HAP-1 (cell line): ENCODE measurements around the gene CMAS.
"Not testable (repeated sequence)": the region's sequence is repeated elsewhere in the genome, so short reads cannot be mapped to it uniquely, and the experiment has no call there.

ENCODE experiments used
- DNase-seq, 2 experiments: peaks; one replicate each; pipeline ENCODE4 v3.0.0-alpha.2; 2016 to 2020; ENCODE audit warnings: low spot score in 2 of 2
- H3K27me3 ChIP-seq: fragments of 250-450 bp; sonication (Bioruptor Pico); 2 replicates; pipeline ENCODE4 v1.5.1; 2020; ENCODE audit warnings: low read depth, mild to moderate bottlenecking, moderate library complexity
- H3K36me3 ChIP-seq: fragments of 250-450 bp; sonication (Bioruptor Pico); replicated peaks from 2 replicates; pipeline ENCODE4 v1.5.1; 2020; ENCODE audit warnings: mild to moderate bottlenecking
- H3K4me1 ChIP-seq: fragments of 250-450 bp; sonication (Bioruptor Pico); 2 replicates; pipeline ENCODE4 v1.5.1; 2020; ENCODE audit warnings: mild to moderate bottlenecking
- H3K4me3 ChIP-seq: fragments of 250-450 bp; sonication (Bioruptor Pico); 2 replicates; pipeline ENCODE4 v1.5.1; 2020; ENCODE audit warnings: mild to moderate bottlenecking, moderate library complexity
- H3K9me3 ChIP-seq: fragments of 250-450 bp; sonication (Bioruptor Pico); 2 replicates; pipeline ENCODE4 v1.5.1; 2020; ENCODE audit warnings: mild to moderate bottlenecking, moderate library complexity
- in situ Hi-C: fragments of 300-500 bp; cut with MboI; formaldehyde crosslinking; loops from 3 replicates; pipeline ENCODE4 v1.14.3; 2020; ENCODE audit warnings: low sequenced_read_pairs, inconsistent platforms, mixed read lengths

CMAS gene

DNA sequence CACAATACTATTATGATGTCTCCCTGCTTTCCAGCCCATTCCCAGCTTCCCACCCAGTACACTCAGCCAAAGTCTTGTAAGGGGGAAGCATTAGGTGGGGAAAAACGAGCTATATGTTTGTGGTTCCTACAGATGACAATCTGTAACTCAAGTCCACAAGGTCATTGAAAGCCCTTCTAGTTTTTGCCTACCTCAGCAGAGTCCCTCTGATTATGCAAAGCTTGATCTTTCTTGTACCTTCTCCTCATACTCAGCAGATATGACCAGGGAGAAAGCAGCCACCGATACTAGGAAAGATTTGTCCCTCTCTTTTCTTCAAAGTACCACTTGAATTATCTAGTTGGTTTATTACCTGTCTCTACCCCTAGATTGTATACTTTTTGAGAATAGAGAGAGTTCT is 10.6 kb downstream of the CMAS start:
- Histone ChIP-seq H3K36me3 (peaks cover 34% of the 10 kb centered on the region), H3K4me1 (peaks cover 8% of the 10 kb centered on the region)

DNA sequence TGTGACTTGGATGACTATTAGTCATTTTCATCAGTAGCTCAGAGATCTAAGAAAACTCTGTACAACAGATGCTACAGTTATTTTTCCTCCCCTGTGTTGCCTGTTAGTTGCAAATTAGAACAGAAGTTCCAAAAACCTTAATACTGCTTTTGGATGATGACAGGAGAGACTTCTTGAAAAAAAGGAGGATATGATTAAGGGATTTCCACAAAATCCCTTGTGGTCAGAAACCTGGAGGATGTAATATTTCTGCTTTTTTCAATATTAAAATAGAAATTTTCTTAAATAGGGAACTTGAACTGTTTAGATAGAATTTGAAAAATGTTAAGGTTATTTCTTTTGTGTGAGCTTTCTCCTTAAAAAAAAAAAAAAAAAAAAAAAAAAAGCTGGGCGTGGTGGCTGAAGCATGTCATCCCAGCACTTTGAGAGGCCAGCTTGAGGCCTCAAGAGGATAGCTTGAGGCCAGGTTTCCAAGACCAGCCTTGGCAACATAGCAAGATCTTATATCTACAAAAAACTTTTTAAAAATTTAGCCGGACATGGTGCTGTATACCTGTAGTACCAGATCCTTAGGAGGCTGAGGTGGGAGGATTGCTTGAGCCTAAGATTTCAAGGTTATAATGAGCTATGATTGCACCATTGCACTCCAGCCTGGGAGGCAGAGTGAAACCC is 14.1 kb downstream of the CMAS start:
- no peak overlapping the region for H3K4me3 ChIP-seq
- peaks cover 40% of the 10 kb centered on the region for H3K36me3 ChIP-seq
- H3K4me1 ChIP-seq, result peaks cover 6% of the 10 kb centered on the region
- no peaks in the 10 kb centered on the region for H3K27me3 ChIP-seq
- in situ Hi-C loops, result no loop called here
- DNase-seq, result no peak
- no peaks in the 10 kb centered on the region for H3K9me3 ChIP-seq

More for the DNA sequence above, 10.6 kb downstream of the CMAS start:
- H3K9me3 ChIP-seq, result no peaks in the 10 kb centered on the region
- DNase-seq, result no peak
- no peak overlapping the region for H3K4me3 ChIP-seq
- in situ Hi-C loops, result no loop called here
- H3K27me3 ChIP-seq, result no peaks in the 10 kb centered on the region

DNA sequence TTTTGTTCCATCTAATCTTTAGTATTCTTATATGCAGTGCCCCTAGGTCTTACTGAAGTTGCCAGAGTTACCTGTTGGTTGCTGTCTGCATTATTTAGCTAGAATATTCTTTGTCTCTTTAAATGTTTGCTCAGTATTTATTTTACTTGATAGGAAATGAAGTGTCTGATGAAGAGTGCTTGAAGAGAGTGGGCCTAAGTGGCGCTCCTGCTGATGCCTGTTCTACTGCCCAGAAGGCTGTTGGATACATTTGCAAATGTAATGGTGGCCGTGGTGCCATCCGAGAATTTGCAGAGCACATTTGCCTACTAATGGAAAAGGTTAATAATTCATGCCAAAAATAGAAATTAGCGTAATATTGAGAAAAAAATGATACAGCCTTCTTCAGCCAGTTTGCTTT is 18.9 kb downstream of the CMAS start:
- Histone ChIP-seq H3K9me3 (no peaks in the 10 kb centered on the region), H3K36me3 (peaks cover 13% of the 10 kb centered on the region), H3K27me3 (no peaks in the 10 kb centered on the region), H3K4me3 (no peak overlapping the region), H3K4me1 (no peaks in the 10 kb centered on the region)
- DNase-seq, result no peak
- in situ Hi-C loops, result no loop called here

DNA sequence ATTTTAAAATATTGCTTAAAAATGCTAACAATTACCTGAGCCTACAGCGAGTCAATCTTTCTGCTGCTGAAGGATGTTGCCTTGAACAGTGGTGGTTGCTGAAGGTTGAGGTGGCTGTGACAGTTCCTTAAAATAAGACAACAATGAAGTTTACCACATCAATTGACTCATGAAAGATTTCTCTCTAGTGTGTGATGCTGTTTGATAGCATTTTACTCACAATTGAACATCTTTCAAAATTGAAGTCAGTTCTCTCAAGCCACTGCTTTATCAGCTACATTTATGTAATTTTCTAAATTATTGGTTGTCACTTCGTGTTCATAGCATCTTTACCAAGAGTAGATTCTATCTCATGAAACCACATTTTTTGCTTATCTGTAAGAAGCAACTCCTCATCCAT is 20.3 kb downstream of the CMAS start:
- in situ Hi-C loops, result no loop called here
- no peaks in the 10 kb centered on the region for H3K4me1 ChIP-seq
- no peak overlapping the region for H3K4me3 ChIP-seq
- H3K9me3 ChIP-seq, result no peaks in the 10 kb centered on the region
- no peak for DNase-seq
- peaks cover 6% of the 10 kb centered on the region for H3K36me3 ChIP-seq
- H3K27me3 ChIP-seq, result no peaks in the 10 kb centered on the region

DNA sequence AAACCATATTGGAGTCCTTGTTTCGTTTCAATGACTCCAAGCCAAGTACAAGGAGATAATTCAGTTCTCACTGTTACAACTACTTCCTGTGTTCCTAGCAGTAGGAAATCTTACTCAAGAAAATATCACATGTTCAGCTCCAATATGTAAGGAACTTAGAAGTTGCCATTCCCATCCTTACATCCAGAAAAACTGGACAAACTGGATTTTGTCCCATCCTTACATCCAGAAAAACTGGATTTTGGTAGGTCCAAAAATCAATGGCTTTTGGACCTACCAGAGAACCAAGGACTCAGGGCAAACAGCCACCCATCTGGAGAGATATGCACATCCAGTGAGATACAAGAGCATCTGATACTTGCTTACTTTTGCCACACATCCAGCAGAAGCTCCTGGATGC is 23.8 kb downstream of the CMAS start:
- Histone ChIP-seq H3K27me3 (no peaks in the 10 kb centered on the region; the same call in 1 of the 2 replicates), H3K4me3 (no peak overlapping the region), H3K4me1 (no peaks in the 10 kb centered on the region), H3K36me3 (no peaks in the 10 kb centered on the region), H3K9me3 (no peaks in the 10 kb centered on the region)
- DNase-seq, result no peak
- in situ Hi-C loops, result no loop called here

DNA sequence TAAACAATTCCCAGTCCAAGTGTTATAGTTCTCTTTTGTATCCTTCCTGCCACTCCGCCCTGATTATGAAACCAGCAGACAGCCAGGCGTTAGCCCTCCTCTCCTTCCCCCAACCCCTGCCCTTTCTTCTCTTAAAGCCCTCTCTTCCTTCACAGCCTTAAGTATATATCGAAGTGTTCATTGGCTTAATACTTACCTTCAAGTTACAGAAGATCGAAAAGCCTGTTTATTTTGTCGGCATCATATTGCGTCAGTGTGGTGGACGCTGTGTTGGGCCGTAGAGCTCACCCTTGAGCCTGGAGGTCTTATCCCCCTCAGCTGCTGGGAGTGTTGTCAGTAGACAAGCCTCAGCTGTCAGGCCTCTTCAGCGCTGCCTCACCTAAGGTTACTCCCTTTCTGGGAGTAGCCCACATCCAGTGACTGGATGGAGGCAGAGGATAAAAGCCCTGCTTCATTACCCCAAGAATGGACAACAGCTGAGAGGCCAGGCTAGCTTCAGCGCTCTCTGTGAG is 36.2 kb downstream of the CMAS start:
- DNase-seq, result no peak
- H3K4me1 ChIP-seq, result no peaks in the 10 kb centered on the region
- H3K4me3 ChIP-seq, result no peak overlapping the region
- H3K27me3 ChIP-seq, result no peaks in the 10 kb centered on the region
- H3K9me3 ChIP-seq, result no peaks in the 10 kb centered on the region
- in situ Hi-C loops, result loop anchor here (25.0 kb wide), 1 partner anchor 355 kb away; no protein-coding TSS in a partner anchor
- H3K36me3 ChIP-seq, result no peaks in the 10 kb centered on the region

DNA sequence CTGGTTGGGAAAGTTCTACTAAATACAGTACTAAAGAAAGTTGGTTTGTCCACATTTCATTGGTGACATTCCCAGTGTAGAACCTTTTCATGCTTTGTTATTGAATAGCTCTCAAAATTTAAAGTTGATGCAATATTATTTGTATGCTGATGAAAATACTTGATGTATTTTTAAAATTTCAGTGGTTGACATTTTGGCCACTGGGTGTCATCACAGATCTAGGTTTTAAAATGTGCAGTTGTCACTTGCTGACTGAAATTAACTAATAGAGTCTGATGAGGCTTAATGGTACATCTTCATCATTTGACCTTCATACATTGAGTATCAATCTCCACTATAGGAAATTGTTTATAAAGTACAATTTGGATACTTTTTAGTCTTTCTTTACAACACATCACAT is 37.1 kb downstream of the CMAS start:
- no peaks in the 10 kb centered on the region for H3K27me3 ChIP-seq
- no peak overlapping the region for H3K4me3 ChIP-seq
- in situ Hi-C loops, result loop anchor here (25.0 kb wide), 1 partner anchor 354 kb away; no protein-coding TSS in a partner anchor
- no peak for DNase-seq
- no peaks in the 10 kb centered on the region for H3K4me1 ChIP-seq
- no peaks in the 10 kb centered on the region for H3K9me3 ChIP-seq
- no peaks in the 10 kb centered on the region for H3K36me3 ChIP-seq

DNA sequence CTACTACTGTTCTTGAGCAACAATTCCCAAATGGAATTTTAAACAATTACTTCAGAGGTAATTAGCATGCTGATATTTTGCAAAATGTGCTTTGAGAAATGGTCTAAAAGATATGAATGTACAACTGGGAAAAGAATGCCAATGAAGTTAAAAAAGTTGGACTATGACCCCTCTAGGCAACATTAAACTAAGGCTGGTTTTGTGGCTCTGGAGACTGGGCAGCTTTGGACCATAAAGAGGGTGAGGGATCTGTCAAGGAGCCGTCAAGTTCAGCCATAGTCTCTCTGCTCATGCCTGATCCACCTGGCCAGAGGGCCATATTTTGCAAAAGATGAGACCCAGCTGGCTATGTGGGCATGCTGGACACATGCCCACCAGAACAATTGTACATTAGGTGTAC is 38.8 kb downstream of the CMAS start:
- Histone ChIP-seq H3K9me3 (no peaks in the 10 kb centered on the region), H3K4me3 (no peak overlapping the region), H3K27me3 (no peaks in the 10 kb centered on the region), H3K36me3 (no peaks in the 10 kb centered on the region), H3K4me1 (no peaks in the 10 kb centered on the region)
- in situ Hi-C loops, result loop anchor here (25.0 kb wide), 1 partner anchor 352 kb away; no protein-coding TSS in a partner anchor
- no peak for DNase-seq

DNA sequence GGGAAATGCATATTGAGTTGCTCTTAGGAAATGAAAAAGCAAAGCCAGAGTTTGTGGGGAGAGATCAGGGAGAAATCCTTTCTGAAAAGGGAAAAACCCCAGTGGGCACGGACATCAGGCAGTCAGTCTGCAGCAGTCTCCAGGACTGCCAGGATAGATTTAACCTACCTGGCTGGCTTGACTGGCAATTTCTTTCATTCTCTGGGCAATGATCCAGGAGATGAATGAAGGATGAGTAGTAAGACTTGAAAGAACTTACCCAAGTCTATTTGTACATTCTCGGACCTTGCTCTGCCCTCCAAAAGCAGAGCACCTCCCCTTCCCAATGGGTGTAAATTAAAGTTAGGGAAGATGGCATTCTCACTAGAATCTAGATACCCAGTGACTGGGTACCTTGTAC is 42.9 kb downstream of the CMAS start:
- no peaks in the 10 kb centered on the region for H3K4me1 ChIP-seq
- H3K27me3 ChIP-seq, result no peaks in the 10 kb centered on the region
- H3K36me3 ChIP-seq, result no peaks in the 10 kb centered on the region
- H3K4me3 ChIP-seq, result no peak overlapping the region
- in situ Hi-C loops, result loop anchor here (25.0 kb wide), 1 partner anchor 348 kb away; no protein-coding TSS in a partner anchor
- no peaks in the 10 kb centered on the region for H3K9me3 ChIP-seq
- DNase-seq, result no peak

DNA sequence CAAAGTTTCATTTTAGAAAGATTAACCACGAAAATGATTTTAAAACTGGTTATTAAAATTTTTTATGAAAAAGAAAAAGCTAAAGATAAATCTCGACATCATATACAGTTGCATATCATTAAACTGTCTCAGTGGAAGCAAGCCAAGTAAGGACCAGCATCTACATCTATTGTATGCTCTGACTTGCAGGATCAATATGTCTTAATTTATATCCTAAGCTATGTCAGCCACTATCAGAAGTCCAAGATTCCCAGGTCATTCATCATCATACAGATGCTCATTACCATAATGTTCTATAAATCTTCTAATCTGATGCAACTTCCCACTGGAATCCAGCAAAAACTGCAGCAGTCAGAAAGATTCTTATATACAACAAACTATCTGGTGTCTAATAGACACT is 43.5 kb downstream of the CMAS start:
- DNase-seq, result no peak
- Histone ChIP-seq H3K4me3 (no peak overlapping the region), H3K36me3 (no peaks in the 10 kb centered on the region), H3K4me1 (no peaks in the 10 kb centered on the region), H3K27me3 (no peaks in the 10 kb centered on the region), H3K9me3 (no peaks in the 10 kb centered on the region)
- in situ Hi-C loops, result loop anchor here (25.0 kb wide), 1 partner anchor 348 kb away; no protein-coding TSS in a partner anchor

DNA sequence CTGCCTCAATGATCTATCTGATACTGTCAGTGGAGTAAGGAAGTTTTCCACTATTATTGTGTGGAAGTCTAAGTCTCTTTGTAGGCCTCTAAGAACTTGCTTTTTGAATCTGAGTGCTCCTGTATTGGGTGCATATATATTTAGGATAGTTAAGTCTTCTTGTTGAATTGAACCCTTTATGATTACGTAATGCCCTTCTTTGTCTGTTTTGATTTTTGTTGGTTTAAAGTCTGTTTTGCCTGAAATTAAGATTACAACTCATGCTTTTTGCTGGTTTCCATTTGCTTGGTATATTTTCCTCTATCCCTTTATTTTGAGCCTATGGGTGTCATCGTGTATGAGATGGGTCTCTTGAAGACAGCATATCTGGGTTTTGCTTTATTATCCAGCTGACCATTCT is 53.0 kb downstream of the CMAS start:
- in situ Hi-C loops, result loop anchor here (25.0 kb wide), 1 partner anchor 338 kb away; no protein-coding TSS in a partner anchor
- DNase-seq, H3K4me1 ChIP-seq, H3K27me3 ChIP-seq, H3K4me3 ChIP-seq, H3K9me3 ChIP-seq, H3K36me3 ChIP-seq: not testable (repeated sequence)

DNA sequence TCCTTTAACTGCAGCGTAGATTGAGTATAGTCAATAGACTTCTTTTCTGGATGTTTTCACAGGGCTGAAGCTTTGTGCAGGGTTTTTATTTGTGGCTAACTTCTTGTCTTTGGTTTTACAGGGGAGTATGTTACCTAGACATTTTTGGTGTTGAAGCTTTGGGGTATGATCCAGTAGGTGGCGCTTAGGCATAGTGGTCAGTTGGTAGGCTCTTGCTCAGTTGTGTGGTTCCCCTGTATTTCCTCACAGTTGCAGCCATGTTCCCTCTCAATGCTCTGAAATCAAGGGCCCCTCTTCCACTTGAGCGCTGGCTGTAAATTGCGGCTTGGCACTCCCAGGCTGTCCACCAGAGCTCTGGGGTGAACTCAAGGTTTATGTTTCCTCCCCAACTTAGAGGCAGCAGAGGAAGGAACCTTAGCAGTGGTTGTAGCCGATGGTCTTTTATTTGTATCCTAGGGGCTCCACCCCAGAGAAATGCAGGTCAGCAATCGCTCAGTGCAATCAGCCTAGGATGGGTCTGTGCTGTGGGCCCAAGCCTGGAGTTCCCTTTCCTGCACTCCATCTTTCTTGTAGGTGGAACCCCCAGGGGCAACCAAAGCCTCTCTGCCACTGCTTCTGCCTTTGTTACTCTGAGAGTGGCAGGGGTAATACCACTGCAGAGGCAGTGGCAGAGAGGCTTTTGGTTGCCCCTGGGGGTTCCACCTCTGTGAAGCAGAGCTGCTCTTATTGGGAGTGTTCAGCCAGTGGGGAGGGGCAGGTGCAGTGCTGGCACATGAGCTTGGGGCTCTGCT is 55.1 kb downstream of the CMAS start:
- DNase-seq, result peak in 1 of 2 experiments; percentile 27
- in situ Hi-C loops, result no loop called here
- Histone ChIP-seq H3K4me3 (no peak overlapping the region), H3K9me3 (no peaks in the 10 kb centered on the region), H3K27me3 (no peaks in the 10 kb centered on the region; the same call in 1 of the 2 replicates), H3K36me3 (no peaks in the 10 kb centered on the region), H3K4me1 (no peaks in the 10 kb centered on the region)

DNA sequence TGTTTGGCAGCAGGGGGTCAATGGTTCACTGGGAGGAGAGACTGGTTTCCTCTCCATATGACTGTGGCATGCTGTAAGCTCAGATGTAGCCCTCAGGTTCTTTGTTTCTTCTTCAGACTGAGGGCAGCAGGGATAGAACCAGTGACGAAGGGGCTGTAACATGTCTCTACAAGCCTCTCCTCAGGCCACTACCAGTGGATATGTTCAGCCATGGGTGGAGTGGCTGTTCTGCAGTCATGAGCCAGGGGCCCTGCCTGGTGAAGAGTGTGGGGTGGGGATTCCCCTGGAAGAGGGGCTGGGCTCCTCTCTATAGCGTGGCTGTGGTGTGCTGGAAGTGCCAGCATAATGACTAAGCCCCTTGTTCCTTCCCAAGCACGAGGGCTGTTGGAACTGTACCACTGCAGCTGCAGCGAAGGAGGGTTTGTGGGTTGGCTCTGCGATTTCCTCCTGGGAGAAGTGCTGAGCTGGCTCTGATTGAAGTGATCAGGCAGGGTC is 55.8 kb downstream of the CMAS start:
- H3K4me1 ChIP-seq, result no peaks in the 10 kb centered on the region
- H3K4me3 ChIP-seq, result no peak overlapping the region
- no peaks in the 10 kb centered on the region for H3K36me3 ChIP-seq
- in situ Hi-C loops, result no loop called here
- H3K27me3 ChIP-seq, result no peaks in the 10 kb centered on the region
- no peaks in the 10 kb centered on the region for H3K9me3 ChIP-seq
- no peak for DNase-seq

DNA sequence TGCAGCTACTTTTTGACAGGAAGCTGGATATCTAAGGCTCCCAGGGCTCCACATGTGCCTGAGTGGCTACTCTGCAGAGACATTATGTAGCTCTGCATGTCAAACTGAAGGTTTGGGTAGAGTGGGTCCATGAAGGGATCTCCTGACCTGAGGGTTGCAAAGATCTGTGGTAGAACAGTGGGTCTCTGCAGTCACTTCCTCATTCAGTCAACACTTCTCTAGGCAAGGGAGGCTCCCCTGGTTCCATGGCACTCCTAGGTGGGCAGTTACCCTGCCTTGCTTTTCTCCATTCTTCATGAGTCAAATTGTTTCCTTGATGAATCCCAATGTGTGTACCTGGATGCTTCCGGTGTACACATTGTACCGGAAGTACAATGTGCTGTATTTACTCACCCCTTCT is 57.4 kb downstream of the CMAS start:
- no peaks in the 10 kb centered on the region for H3K36me3 ChIP-seq
- DNase-seq, result no peak
- no peak overlapping the region for H3K4me3 ChIP-seq
- H3K27me3 ChIP-seq, result no peaks in the 10 kb centered on the region
- in situ Hi-C loops, result no loop called here
- no peaks in the 10 kb centered on the region for H3K4me1 ChIP-seq
- no peaks in the 10 kb centered on the region for H3K9me3 ChIP-seq
